Epidermal melanocyte (primary cell): ENCODE measurements around the gene GSTM2.
"Not testable (repeated sequence)": the region's sequence is repeated elsewhere in the genome, so short reads cannot be mapped to it uniquely, and the experiment has no call there.

Experiments
- DNase-seq: peaks from one replicate; pipeline ENCODE4 v3.0.0; 2011; ENCODE audit warnings: low spot score; ENCODE audit not compliant: insufficient read length

The GSTM2 gene

GRCh38 chr1:109673861-109674260 is 6.0 kb downstream of the GSTM2 start:
- DNase-seq: not testable (repeated sequence)

GRCh38 chr1:109676683-109677381 is 9.0 kb downstream of the GSTM2 start:
- not testable (repeated sequence) for DNase-seq

GRCh38 chr1:109677459-109677858 is 9.6 kb downstream of the GSTM2 start:
- no peak for DNase-seq

GRCh38 chr1:109678637-109679036 is 10.8 kb downstream of the GSTM2 start:
- not testable (repeated sequence) for DNase-seq

GRCh38 chr1:109684777-109685176 is 16.9 kb downstream of the GSTM2 start:
- DNase-seq: not testable (repeated sequence)

GRCh38 chr1:109685399-109685798 is 17.5 kb downstream of the GSTM2 start:
- not testable (repeated sequence) for DNase-seq

- not testable (repeated sequence) for DNase-seq
Measured at GRCh38 chr1:109685890-109686289, 18.0 kb downstream of the GSTM2 start.

- DNase-seq: not testable (repeated sequence)
Measured at GRCh38 chr1:109687109-109687508, 19.3 kb downstream of the GSTM2 start.

GRCh38 chr1:109687641-109688499 is 20.0 kb downstream of the GSTM2 start, which contains the start of gene GSTM1:
Gene GSTM1, plus strand, starts transcription at chr1:109687817. Its CDS starts 57 bp downstream, at chr1:109687874.
- DNase-seq: peak; percentile 20

- DNase-seq: no peak
Measured at GRCh38 chr1:109689844-109690405, 22.1 kb downstream of the GSTM2 start.

GRCh38 chr1:109691759-109692158 is 23.9 kb downstream of the GSTM2 start:
- DNase-seq: no peak

- not testable (repeated sequence) for DNase-seq
Measured at GRCh38 chr1:109694400-109694799, 26.5 kb downstream of the GSTM2 start.

GRCh38 chr1:109695138-109695537 is 27.3 kb downstream of the GSTM2 start:
- DNase-seq: not testable (repeated sequence)

GRCh38 chr1:109697066-109697465 is 29.2 kb downstream of the GSTM2 start:
- DNase-seq: no peak

- not testable (repeated sequence) for DNase-seq
Measured at GRCh38 chr1:109697861-109698260, 30.0 kb downstream of the GSTM2 start.

GRCh38 chr1:109702940-109703339 is 35.1 kb downstream of the GSTM2 start:
- not testable (repeated sequence) for DNase-seq

GRCh38 chr1:109704173-109704572 is 36.3 kb downstream of the GSTM2 start:
- DNase-seq: no peak

- DNase-seq: no peak
Measured at GRCh38 chr1:109705411-109705810, 37.6 kb downstream of the GSTM2 start.

- not testable (repeated sequence) for DNase-seq
Measured at GRCh38 chr1:109708949-109709348, 41.1 kb downstream of the GSTM2 start.

GRCh38 chr1:109709822-109710221 is 42.0 kb downstream of the GSTM2 start:
- DNase-seq: not testable (repeated sequence)

- not testable (repeated sequence) for DNase-seq
Measured at GRCh38 chr1:109711593-109712320, 43.9 kb downstream of the GSTM2 start, which contains the start of gene GSTM5. Gene GSTM5, plus strand, starts transcription at chr1:109712251. Its CDS starts 62 bp downstream, at chr1:109712313.
